Neural cell (in vitro differentiated cells): ENCODE results near the gene PTPRG. TPM values are rescaled to one million over a fixed set of nuclear protein-coding genes. Genes with fewer than 3 reads are reported as not detected.

Experiments used
- H2AFZ ChIP-seq: fragments of 200-600, 300-800 bp; sonication (generic), shearing (Covaris generic); 2 replicates; pipeline ENCODE4 v1.6.0; 2014; ENCODE audit warnings: low read depth, mild to moderate bottlenecking, antibody characterized with exemption, low read length, moderate library complexity
- H3F3A ChIP-seq: fragments of 200-600 bp; shearing (Covaris generic); 2 replicates; pipeline ENCODE4 v1.6.1; 2016; ENCODE audit warnings: mild to moderate bottlenecking, moderate library complexity, mixed read lengths, antibody characterized with exemption, low read length; ENCODE audit not compliant: insufficient read depth, poor library complexity, severe bottlenecking
- H3K27ac ChIP-seq: fragments of 200-600, 300-800 bp; sonication (generic), shearing (Covaris generic); 2 replicates; pipeline ENCODE4 v1.5.1; 2014; ENCODE audit warnings: mild to moderate bottlenecking, low read length, moderate library complexity
- H3K27me3 ChIP-seq: fragments of 300-800, 200-600 bp; sonication (generic), shearing (Covaris generic); 2 replicates; pipeline ENCODE4 v1.6.0; 2014; ENCODE audit warnings: mild to moderate bottlenecking, low read depth, low read length, moderate library complexity; ENCODE audit not compliant: insufficient read depth
- H3K36me3 ChIP-seq: fragments of 300-800, 200-600 bp; sonication (generic), shearing (Covaris generic); 2 replicates; pipeline ENCODE4 v1.5.1; 2014; ENCODE audit warnings: mild to moderate bottlenecking, antibody characterized with exemption, low read length, moderate library complexity; ENCODE audit not compliant: insufficient read depth
- H3K4me2 ChIP-seq: fragments of 300-800, 200-600 bp; sonication (generic), shearing (Covaris generic); 2 replicates; pipeline ENCODE4 v1.6.0; 2014; ENCODE audit warnings: mild to moderate bottlenecking, low read length
- H3K4me3 ChIP-seq: fragments of 300-800, 200-600 bp; sonication (generic), shearing (Covaris generic); 2 replicates; pipeline ENCODE4 v1.5.1; 2014; ENCODE audit warnings: mild to moderate bottlenecking, low read length, moderate library complexity
- H3K79me2 ChIP-seq: fragments of 200-600 bp; shearing (Covaris generic); replicated peaks from 2 replicates; pipeline ENCODE4 v1.6.0; 2014; ENCODE audit warnings: mild to moderate bottlenecking, low read length, moderate library complexity; ENCODE audit not compliant: insufficient read depth
- H3K9ac ChIP-seq: fragments of 300-800, 200-600 bp; sonication (generic), shearing (Covaris generic); 2 replicates; pipeline ENCODE4 v1.6.1; 2016; ENCODE audit warnings: mild to moderate bottlenecking, low read length, mixed read lengths
- H3K9me2 ChIP-seq: fragments of 200-600 bp; shearing (Covaris generic); 2 replicates; pipeline ENCODE4 v1.6.1; 2016; ENCODE audit warnings: mild to moderate bottlenecking, low read length, mixed read lengths; ENCODE audit not compliant: insufficient read depth
- H3K9me3 ChIP-seq: fragments of 200-600, 300-800 bp; sonication (generic), shearing (Covaris generic); 2 replicates; pipeline ENCODE4 v1.6.1; 2016; ENCODE audit warnings: mild to moderate bottlenecking, mixed run types, low read length, moderate library complexity, mixed read lengths
- H4K20me1 ChIP-seq: fragments of 200-600 bp; shearing (Covaris generic); 2 replicates; pipeline ENCODE4 v1.6.1; 2016; ENCODE audit warnings: mild to moderate bottlenecking, mixed run types; ENCODE audit not compliant: insufficient read depth
- EP300 ChIP-seq: fragments of 450-650 bp; conservative IDR thresholded peaks from 2 replicates; pipeline ENCODE4 v1.6.1; 2014; ENCODE audit warnings: antibody characterized with exemption, mild to moderate bottlenecking, moderate library complexity; ENCODE audit not compliant: poor library complexity, severe bottlenecking
- EZH2 ChIP-seq: fragments of 200-600, 300-800 bp; shearing (Covaris generic), sonication (generic); IDR thresholded peaks from 2 replicates; pipeline ENCODE4 v1.6.1; 2014; ENCODE audit warnings: antibody characterized with exemption, low read length, borderline replicate concordance, mild to moderate bottlenecking; ENCODE audit not compliant: insufficient read depth, poor library complexity, severe bottlenecking
- MXI1 ChIP-seq: fragments of 450-650 bp; conservative IDR thresholded peaks from 2 replicates; pipeline ENCODE4 v1.6.1; 2014; ENCODE audit warnings: antibody characterized with exemption, mild to moderate bottlenecking; ENCODE audit not compliant: poor library complexity, severe bottlenecking
- POLR2AphosphoS5 ChIP-seq: IDR thresholded peaks from 2 replicates; pipeline ENCODE4 v1.6.1; 2012
- RAD21 ChIP-seq: fragments of 450-650 bp; conservative IDR thresholded peaks from 2 replicates; pipeline ENCODE4 v1.6.1; 2014; ENCODE audit warnings: antibody characterized with exemption, mild to moderate bottlenecking, moderate library complexity
- REST ChIP-seq: IDR thresholded peaks from 2 replicates; pipeline ENCODE4 v1.6.1; 2012; ENCODE audit warnings: borderline replicate concordance
- SMC3 ChIP-seq: fragments of 450-650 bp; conservative IDR thresholded peaks from 2 replicates; pipeline ENCODE4 v1.6.1; 2014; ENCODE audit warnings: antibody characterized with exemption, mild to moderate bottlenecking, moderate library complexity; ENCODE audit not compliant: poor library complexity
- TAF1 ChIP-seq: IDR thresholded peaks from 2 replicates; pipeline ENCODE4 v1.6.1; 2012; ENCODE audit warnings: low read depth
- polyA plus RNA-seq: library from polyadenylated mRNA; depleted of rRNA; stranded (reverse); fragments of >200 nt; gene quantifications from 2 replicates; pipeline ENCODE4 v1.2.3, GENCODE V29; 2014
- TF ChIP-seq, protein P1 (sequence below): fragments of 450-650 bp; IDR thresholded peaks from 2 replicates; pipeline ENCODE4 v1.5.1; 2014; ENCODE audit warnings: antibody characterized with exemption, mild to moderate bottlenecking, moderate library complexity; ENCODE audit not compliant: poor library complexity, severe bottlenecking

Gene PTPRG
- polyA plus RNA-seq, 1 donor from 2014 or later: 33.1 TPM

DNA sequence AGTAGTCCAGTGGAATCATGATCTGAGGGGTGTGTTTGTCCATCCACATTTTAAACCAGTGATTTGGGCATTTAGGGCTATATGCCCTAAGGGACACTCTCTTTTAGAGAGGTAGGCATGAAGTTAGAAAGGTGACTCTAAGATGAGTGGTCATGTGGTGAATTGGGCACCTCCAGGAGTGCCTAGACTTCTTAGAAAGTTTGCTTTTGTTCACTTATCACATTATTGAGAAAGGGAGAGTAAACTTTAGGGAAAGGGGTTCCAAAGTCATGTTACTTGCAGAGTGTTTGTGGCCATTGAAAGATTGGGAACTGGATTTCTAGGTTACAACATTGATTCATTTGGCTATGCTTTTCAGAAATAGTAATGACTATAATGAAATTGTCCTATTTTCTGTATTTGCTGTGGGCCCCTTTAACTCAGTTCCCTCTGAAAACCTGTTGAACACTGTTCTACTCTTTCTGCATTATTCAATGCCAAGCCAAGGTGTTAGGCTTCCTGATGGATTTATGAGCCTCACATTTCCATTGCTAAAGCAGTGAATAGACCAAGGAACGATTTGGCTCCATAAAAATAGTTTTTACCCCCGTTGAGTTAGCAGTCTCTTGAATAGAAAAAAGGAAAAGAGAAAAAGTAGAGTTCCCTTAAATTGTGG lies 169.3 kb downstream of the PTPRG start:
- no peaks in the 10 kb centered on the region for H3K27me3 ChIP-seq
- H2AFZ ChIP-seq: no peak overlapping the region
- no peak overlapping the region for H3K4me2 ChIP-seq
- TF ChIP-seq RAD21: no peak
- no peak for TF ChIP-seq TAF1
- no peak for TF ChIP-seq EZH2
- TF ChIP-seq, protein P1, sequence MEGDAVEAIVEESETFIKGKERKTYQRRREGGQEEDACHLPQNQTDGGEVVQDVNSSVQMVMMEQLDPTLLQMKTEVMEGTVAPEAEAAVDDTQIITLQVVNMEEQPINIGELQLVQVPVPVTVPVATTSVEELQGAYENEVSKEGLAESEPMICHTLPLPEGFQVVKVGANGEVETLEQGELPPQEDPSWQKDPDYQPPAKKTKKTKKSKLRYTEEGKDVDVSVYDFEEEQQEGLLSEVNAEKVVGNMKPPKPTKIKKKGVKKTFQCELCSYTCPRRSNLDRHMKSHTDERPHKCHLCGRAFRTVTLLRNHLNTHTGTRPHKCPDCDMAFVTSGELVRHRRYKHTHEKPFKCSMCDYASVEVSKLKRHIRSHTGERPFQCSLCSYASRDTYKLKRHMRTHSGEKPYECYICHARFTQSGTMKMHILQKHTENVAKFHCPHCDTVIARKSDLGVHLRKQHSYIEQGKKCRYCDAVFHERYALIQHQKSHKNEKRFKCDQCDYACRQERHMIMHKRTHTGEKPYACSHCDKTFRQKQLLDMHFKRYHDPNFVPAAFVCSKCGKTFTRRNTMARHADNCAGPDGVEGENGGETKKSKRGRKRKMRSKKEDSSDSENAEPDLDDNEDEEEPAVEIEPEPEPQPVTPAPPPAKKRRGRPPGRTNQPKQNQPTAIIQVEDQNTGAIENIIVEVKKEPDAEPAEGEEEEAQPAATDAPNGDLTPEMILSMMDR: no peak
- no peak for TF ChIP-seq REST
- no peak for TF ChIP-seq SMC3
- TF ChIP-seq MXI1: no peak
- TF ChIP-seq EP300: no peak
- no peak for TF ChIP-seq POLR2AphosphoS5
- no peaks in the 10 kb centered on the region for H3K9me3 ChIP-seq
- no peaks in the 10 kb centered on the region for H4K20me1 ChIP-seq
- H3K9me2 ChIP-seq: no peaks in the 10 kb centered on the region
- H3K4me3 ChIP-seq: no peak overlapping the region
- H3F3A ChIP-seq: no peaks in the 10 kb centered on the region
- H3K36me3 ChIP-seq: no peaks in the 10 kb centered on the region
- H3K27ac ChIP-seq: no peak overlapping the region
- no peaks in the 10 kb centered on the region for H3K79me2 ChIP-seq
- no peak overlapping the region for H3K9ac ChIP-seq

GRCh38 chr3:61733000-61733399 lies 171.6 kb downstream of the PTPRG start:
- Histone ChIP-seq H3K27ac (no peak overlapping the region), H2AFZ (no peak overlapping the region), H3F3A (no peaks in the 10 kb centered on the region), H3K36me3 (no peaks in the 10 kb centered on the region), H3K9ac (no peak overlapping the region), H3K4me2 (no peak overlapping the region), H3K9me3 (no peaks in the 10 kb centered on the region), H3K9me2 (no peaks in the 10 kb centered on the region), H4K20me1 (no peaks in the 10 kb centered on the region), H3K27me3 (no peaks in the 10 kb centered on the region), H3K4me3 (no peak overlapping the region), H3K79me2 (no peaks in the 10 kb centered on the region)
- no peak for TF ChIP-seq SMC3
- TF ChIP-seq EP300: no peak
- no peak for TF ChIP-seq POLR2AphosphoS5
- TF ChIP-seq REST: no peak
- no peak for TF ChIP-seq MXI1
- TF ChIP-seq RAD21: no peak
- no peak for TF ChIP-seq TAF1
- TF ChIP-seq EZH2: no peak
- TF ChIP-seq, protein P1: no peak
